ENCODE measurements around the gene CLCA4.
"Not testable (repeated sequence)": the region's sequence is repeated elsewhere in the genome, so short reads cannot be mapped to it uniquely, and the experiment has no call there.

CLCA4 gene

DNA sequence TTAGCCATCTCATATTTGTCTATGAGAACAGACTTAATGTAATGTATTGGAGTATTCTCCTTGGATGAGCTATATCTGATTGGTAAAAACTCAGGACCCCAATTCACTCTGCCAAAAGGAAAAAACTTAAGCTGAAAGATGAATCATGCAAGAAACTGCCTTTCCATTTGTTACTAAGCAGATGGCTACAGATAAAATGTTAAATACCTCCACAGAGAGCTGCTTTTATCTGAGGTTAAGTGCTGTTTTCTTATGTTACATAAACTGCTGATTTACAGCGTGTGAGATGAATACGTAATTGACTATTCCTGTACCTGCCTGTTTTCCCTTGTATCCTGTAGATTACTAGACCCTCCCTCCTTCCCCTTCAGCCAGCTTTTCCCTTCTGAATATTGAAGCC, 49.3 kb downstream of the CLCA4 start (continued):
- TF ChIP-seq ZBTB49 (tag by site-specific recombination; IDR thresholded peaks at IDR 0.05; ENCODE audit: low read depth) (no peak), ZNF776 (tag by site-specific recombination; IDR thresholded peaks at IDR 0.05; ENCODE audit: borderline replicate concordance) (no peak), KLF9 (tag by site-specific recombination; IDR thresholded peaks at IDR 0.05; ENCODE audit: low read depth) (no peak), ZNF777 (tag by site-specific recombination; IDR thresholded peaks at IDR 0.05; ENCODE audit: borderline replicate concordance) (no peak), ZNF114 (tag by site-specific recombination; IDR thresholded peaks at IDR 0.05) (no peak), MZF1 (tag by site-specific recombination; IDR thresholded peaks at IDR 0.05; ENCODE audit: borderline replicate concordance) (no peak), SCRT1 (tag by site-specific recombination; IDR thresholded peaks at IDR 0.05; ENCODE audit: borderline replicate concordance) (no peak), PRDM10 (tag by site-specific recombination; IDR thresholded peaks at IDR 0.05) (no peak), ZIC2 (tag by site-specific recombination; IDR thresholded peaks at IDR 0.05) (no peak), PRDM1 (tag by site-specific recombination; IDR thresholded peaks at IDR 0.05) (no peak)
- TF ChIP-seq, protein P1, sequence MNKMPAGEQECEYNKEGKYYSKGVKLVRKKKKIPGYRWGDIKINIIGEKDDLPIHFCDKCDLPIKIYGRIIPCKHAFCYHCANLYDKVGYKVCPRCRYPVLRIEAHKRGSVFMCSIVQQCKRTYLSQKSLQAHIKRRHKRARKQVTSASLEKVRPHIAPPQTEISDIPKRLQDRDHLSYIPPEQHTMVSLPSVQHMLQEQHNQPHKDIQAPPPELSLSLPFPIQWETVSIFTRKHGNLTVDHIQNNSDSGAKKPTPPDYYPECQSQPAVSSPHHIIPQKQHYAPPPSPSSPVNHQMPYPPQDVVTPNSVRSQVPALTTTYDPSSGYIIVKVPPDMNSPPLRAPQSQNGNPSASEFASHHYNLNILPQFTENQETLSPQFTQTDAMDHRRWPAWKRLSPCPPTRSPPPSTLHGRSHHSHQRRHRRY (tag by site-specific recombination; IDR thresholded peaks at IDR 0.05), result no peak
- TF ChIP-seq, protein P2, sequence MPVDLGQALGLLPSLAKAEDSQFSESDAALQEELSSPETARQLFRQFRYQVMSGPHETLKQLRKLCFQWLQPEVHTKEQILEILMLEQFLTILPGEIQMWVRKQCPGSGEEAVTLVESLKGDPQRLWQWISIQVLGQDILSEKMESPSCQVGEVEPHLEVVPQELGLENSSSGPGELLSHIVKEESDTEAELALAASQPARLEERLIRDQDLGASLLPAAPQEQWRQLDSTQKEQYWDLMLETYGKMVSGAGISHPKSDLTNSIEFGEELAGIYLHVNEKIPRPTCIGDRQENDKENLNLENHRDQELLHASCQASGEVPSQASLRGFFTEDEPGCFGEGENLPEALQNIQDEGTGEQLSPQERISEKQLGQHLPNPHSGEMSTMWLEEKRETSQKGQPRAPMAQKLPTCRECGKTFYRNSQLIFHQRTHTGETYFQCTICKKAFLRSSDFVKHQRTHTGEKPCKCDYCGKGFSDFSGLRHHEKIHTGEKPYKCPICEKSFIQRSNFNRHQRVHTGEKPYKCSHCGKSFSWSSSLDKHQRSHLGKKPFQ (tag by site-specific recombination; IDR thresholded peaks at IDR 0.05), result no peak

DNA sequence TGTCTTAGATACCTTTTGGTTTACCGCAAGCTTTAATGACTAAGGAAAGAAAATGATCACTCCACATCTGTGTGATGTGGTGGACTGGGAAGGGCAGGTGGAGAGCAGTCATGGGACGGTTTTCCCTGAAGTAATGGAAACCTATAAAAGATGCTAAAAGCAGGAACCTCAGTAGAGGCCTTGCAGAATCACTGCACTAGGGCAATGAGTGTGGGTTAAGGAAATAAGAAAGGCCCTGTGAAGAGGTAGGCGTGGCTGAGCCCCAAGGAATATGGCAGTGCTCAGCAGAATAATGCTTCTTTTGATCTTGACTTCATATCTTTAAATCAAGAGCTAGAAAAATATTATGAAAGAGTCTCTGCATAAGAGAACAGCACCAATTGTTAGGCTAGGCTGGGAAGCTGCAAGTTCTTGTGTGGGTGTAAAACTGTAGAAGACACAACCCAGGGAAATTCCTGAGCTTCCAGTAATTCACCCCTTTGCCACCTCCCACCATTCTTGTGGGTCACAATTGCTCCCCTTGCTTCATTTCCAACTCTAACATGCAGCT, 49.9 kb downstream of the CLCA4 start:
- no peaks in the 10 kb centered on the region; the same call in 1 of the 2 replicates for H3K9me3 ChIP-seq (ENCODE audit: control insufficient read depth, insufficient read depth, low read depth, low read length)
- no peak overlapping the region for H3K27ac ChIP-seq (ENCODE audit: extremely low read depth, low read depth, low read length)
- H3K4me1 ChIP-seq (ENCODE audit: control insufficient read depth, insufficient read depth, low read length), result no peaks in the 10 kb centered on the region
- TF ChIP-seq KLF9 (tag by site-specific recombination; IDR thresholded peaks at IDR 0.05; ENCODE audit: low read depth), result no peak
- no peak overlapping the region for H3K4me3 ChIP-seq (ENCODE audit: low read depth, low read length)
- H3K36me3 ChIP-seq (ENCODE audit: control insufficient read depth in 2 of 2, insufficient read depth in 1 of 2, low read length in 2 of 2), result no peaks in the 10 kb centered on the region
- CTCF ChIA-PET, result interaction anchor here (0.5 to 0.6 kb wide), 2 partner anchors 18 to 108 kb away, joined by 3 to 4 read pairs; partner anchors contain the start of gene SH3GLB1
- POLR2A ChIA-PET, result no interaction called here

GRCh38 chr1:86606080-86606479, 59.2 kb downstream of the CLCA4 start:
- H3K4me3 ChIP-seq (ENCODE audit: low read depth, low read length); CTCF ChIA-PET; POLR2A ChIA-PET; H3K9me3 ChIP-seq (ENCODE audit: control insufficient read depth, insufficient read depth, low read depth, low read length); H3K4me1 ChIP-seq (ENCODE audit: control insufficient read depth, insufficient read depth, low read length); H3K27ac ChIP-seq (ENCODE audit: extremely low read depth, low read depth, low read length); H3K36me3 ChIP-seq (ENCODE audit: control insufficient read depth in 2 of 2, insufficient read depth in 1 of 2, low read length in 2 of 2): not testable (repeated sequence)

All from HEK293 (cell line).